HG02852 (cell line): ENCODE results near the gene RFC2.
"Not testable (repeated sequence)": the region's sequence is repeated elsewhere in the genome, so short reads cannot be mapped to it uniquely, and the experiment has no call there.

ENCODE experiments used
- ATAC-seq: cut with Tn5 transposase; IDR thresholded peaks from one replicate; pipeline ENCODE4 v1.9.1; 2021; ENCODE audit warnings: mild to moderate bottlenecking, moderate library complexity; ENCODE audit not compliant: unreplicated experiment

RFC2 gene

DNA sequence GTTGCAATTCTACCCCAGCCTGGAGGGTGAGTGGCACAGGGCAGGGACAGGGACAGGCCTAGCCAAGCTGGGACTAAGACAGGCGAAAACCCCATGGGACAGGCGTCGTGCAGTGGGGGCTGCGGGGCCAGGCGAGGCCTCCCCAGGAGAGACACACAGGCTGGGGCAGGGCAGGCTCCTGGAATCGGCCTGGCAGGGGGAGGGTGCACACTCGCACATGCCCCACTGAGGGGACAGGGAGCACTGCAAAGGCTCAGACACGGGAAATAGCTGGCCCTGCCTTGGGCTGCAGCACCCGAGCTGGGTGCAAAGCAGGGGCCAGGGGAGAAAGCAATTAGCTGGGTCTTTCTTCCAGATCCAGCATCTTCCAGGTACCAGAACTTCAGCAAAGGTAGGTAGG is 34.0 kb downstream of the RFC2 start:
- no peak for ATAC-seq

DNA sequence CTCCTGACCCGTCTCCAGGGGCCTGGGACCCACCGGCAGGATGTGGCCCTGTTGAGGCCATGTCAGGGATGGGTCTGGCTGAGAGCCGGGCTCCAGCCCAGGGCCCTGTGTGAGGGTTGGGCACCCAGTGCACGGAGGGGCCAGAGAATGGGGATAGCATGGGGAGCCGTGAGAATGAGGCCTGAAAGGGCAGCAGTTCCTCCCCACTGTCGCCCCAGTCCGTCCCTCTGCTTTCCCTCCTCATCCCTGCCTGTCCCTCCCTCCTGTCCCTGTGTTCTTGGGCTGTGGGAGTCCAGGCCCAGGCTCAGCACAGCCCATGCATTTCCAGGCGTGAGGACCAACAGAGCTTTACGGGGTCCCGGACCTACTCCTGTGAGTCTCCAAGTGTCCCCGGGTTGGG is 34.8 kb downstream of the RFC2 start:
- no peak for ATAC-seq

DNA sequence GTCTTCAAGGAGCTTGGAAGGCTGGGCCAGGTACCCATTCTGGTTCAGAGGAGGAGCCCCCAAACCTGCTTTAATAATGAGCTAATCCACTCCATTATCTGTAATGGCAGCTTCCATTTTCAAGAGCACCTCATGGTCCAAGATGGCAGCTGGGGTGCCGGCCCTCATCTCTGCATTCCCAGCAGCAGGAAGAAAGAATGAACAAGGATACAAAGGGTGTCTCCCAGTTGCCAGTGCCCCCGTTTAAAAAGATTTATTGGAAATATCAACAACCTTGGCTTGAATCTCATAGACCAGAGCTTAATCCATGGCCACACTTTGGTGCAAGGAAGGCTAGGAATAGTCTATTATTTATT is 35.9 kb downstream of the RFC2 start:
- ATAC-seq = no peak

DNA sequence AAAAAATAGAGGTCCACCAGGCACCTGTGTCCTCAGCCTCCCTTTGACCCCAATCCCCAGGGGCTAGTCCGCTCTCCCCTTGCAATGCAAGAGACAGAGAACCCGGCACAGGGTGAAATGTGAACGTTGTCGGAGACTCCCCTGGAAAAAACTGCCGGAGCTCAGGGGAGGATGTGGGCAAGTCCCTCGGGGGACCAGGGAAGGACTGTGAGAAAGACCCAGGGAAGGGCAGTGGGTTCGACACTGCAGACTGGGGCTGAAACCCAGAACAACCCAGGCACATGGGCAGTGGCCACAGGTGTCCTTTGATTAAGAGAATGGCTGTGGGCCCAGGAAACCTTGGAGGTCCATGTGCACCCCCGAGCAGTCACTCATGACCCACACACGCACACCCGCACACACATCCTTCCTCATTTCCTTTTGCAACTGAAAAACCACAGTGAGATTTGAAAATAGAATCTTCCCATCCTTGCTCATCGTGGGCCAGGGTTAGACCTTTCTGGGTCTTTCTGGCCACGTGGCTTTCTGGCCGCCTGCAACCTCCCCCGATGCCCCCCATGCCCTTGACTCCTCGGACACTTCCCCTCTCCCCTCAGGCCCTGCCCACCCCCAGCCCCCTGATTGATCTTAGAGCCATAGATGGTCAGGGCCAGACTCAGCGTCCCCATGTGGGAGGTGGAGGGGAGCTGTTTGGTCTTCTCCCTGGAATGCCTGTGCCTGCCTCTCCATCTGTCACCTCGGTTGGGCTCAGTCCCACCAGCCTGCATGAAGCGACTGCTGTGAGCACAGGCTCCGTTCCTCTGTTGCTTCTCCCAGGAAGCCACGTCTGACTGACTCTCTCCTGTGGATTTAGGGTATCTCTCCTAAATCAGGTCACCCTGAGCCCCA is 36.5 kb downstream of the RFC2 start:
- ATAC-seq = peak; percentile 38

DNA sequence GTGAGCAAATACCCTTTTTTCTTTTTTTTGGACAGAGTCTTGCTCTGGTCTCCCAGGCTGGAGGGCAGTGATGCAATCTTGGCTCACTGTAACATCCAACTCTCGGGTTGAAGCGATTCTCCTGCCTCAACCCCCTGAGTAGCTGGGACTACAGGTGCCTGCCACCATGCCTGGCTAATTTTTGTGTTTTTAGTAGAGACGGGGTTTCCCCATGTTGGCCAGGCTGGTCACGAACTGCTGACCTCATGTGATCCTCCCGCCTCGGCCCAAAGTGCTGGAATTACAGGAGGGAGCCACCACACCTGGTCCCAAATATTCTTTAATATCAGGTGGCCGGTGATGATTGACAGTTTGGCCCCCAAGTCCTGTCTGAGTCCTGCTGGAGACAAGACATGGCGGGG is 37.8 kb downstream of the RFC2 start:
- no peak for ATAC-seq

DNA sequence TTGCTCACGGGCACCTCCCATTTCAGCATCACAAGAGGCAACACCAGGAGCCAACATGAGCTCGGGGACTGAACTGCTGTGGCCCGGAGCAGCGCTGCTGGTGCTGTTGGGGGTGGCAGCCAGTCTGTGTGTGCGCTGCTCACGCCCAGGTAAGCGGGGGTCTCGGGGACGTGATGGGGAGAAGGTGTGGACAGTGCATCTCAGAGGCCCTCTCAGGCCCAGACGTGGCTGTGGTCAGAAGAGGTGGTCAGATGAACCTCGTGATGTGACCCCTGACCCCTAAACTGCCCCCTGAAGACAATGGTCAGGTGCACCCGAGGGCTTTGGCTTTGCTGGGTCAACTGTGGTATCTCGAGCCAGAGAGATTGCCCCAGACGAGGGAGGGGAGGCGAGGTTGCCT is 38.3 kb downstream of the RFC2 start:
- no peak for ATAC-seq

DNA sequence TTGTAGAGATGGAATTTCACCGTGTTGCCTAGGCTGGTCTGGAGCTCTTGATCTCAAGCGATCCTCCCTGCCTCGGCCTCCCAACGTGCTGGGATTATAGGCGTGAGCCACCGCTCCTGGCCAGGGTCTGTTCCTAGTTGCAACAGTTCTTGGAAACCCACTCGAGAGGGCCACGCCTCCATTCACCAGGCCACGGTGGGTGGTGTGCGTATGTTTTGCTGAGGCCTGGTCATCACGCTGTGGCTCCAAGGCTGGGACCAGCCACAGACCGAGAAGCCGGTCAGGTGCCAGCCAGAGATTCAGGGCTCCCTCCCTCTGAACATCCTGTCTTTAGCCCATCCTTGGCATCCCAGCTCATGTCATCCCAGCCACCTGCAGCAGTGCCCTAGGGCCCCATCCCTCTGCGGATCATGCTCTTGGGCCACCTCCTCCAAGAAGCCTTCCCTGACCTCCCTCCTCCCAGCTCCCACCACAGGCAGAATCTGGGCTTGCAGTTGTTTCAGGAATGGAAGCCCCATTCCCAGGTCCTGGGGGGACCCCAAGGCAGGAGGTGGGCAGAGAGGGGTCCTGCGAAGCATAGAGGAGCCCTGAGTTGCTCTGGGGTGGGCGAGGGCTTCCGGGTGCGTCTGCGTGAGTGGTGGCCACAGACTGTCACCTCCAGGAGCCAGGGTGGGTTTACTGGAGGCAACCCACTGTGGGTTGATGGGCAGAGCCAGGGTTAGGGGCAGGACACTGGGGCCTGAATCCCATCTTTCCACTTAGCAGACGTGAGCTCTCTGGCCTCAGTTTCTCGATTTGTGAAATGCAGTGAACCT is 39.2 kb downstream of the RFC2 start:
- ATAC-seq = no peak

DNA sequence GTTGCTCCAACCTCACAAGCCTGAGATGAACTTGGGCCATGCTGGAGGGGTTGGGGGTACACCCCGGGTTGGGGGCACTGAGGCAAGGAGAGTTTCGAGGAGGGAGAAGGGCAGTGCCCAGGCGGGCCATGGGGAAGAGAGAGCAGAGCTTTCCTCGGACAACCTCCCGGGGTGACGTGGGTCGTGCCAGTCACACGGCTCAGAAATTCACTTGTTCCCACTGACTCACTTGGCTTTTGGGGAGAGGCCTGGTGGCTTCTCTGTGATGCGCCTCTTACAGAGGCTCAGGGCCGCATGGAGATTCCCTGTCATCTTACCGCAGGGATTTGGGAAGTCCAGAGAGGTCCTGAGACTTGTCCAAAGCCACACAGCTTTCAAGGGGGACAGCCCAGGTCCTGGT is 41.5 kb downstream of the RFC2 start:
- ATAC-seq = no peak

DNA sequence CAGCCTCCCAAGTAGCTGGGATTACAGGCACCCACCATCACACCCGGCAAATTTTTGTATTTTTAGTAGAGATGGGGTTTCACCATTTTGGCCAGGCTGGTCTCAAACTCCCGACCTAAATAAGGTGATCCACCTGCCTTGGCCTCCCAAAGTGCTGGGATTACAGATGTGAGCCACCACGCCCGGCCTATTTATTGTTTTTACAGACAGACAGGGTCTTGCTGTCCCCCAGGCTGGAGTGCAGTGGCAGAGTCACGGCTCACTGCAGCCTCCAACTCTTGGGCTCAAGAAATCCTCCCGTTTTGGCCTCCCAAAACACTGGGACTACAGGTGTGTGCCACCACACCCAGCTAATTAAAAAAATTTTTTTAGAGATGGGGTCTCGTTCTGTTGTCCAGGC is 46.0 kb downstream of the RFC2 start:
- ATAC-seq = not testable (repeated sequence)

DNA sequence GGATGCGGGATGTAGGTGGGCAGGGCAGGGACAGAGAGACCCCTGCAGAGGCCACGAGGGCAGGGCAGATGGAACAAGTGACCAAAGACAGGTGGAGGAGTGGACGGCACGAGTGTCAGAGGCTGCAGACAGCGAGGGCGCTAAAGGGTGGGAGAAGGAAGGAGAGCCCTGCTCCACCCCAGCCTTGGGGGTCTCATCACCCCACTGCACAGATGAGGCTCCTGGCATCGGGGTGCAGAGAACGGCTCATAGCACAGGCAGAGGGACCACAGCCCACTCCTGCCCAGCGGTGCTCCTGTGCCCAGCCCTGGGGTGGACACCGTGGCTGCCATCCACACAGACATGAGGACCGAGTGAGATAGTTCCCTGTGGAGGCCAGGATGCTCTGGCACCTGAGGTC is 46.6 kb downstream of the RFC2 start:
- no peak for ATAC-seq

DNA sequence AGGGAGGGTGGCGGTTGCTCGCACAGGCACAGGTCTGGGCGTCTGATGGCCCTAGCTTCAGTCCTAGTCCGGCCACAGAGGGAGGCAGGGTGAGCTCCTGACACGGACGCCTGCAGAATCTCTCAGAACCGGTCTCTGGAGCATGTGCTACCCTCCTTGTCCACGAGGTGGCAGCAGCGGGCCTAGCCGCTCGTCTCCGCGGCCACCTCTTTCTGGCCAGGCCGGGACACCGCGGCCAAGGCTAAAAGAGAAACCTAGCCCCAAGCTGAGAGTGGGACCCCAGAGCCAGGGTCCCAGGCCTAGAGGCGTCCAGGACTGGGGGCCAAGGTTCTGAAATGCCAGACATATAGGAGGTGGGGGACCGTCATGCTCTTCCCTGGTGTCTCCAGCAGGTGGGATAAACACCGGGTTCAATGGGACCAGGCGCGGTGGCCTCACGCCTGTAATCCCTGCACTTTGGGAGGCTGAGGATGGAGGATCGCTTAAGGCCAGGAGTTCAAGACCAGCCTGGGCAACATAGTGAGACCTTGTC is 47.5 kb downstream of the RFC2 start:
- ATAC-seq = no peak

DNA sequence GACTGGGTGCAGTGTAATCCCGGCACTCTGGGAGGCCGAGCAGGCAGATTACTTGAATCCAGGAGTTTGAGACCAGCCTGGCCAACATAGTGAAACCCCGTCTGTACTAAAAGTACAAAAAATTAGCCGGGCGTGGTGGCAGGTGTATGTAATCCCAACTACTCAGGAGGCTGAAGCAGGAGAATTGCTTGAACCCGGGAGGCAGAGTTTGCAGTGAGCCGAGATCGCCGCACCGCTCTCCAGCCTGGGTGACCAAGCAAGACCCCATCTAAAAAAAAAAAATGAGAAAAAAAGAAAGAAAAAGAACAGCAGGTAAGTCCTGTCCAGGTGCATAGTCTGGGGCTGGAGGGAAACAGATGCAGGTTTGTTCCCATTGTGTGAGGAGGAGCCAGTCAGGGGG is 48.1 kb downstream of the RFC2 start:
- ATAC-seq = not testable (repeated sequence)

DNA sequence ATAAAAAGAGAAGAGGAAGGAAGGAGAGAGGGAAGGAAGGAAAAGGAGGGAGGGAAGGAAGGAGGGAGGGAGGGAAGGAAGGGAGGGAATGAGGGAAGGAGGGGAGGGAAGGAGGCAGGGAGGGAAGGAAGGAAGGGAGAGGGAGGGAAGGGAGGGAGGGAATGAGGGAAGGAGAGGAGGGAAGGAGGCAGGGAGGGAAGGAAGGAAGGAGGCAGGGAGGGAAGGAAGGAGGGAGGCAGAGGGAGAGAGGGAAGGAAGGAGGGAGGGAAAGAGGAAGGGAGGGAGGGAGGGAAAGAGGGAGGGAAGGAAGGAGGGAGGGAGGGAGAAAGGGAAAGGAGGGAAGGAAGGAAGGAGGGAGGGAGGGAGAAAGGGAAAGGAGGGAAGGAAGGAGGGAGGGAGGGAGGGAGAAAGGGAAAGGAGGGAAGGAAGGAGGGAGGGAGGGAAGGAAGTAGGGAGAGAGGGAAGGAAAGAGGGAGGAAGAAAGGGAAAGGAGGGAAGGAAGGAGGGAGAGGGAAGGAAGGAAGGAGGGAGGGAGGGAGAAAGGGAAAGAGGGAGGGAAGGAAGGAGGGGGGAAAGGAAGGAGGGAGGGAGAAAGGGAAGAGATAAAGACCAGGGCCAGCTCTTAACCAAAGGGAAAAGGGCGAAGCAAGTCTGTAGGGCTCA is 50.1 kb downstream of the RFC2 start:
- ATAC-seq = no peak

DNA sequence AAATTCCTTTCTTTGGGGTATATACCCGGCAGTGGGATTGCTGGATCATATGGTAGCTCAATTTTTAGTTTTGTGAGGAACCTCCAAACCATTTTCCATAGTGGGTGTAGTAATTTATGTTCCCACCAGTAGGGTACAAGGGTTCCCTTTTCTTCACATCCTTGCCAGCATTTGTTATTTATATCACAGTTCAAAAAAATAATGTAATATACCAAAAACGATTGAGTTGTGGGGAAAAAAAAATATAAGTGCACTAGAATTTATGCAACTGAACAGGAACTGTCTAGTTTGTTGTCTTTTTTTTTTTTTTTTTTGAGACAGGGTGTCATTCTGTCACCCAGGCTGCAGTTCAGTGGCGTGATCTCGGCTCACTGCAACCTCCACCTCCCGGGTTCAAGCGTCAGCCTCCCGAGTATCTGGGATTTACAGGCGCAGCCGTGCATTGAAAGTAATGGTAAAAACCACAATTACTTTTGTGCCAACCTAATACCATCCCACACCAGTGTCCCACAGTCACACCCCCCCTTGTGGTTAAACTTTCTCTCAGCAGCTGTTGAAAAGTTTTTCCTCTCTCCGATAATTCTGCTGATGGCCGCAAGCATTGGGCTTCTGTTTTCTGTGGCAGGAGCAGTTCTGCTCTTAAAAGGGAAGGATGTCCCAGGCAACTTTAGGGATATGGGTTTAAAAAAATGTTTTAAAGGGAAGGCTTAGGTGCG is 51.2 kb downstream of the RFC2 start:
- no peak for ATAC-seq

DNA sequence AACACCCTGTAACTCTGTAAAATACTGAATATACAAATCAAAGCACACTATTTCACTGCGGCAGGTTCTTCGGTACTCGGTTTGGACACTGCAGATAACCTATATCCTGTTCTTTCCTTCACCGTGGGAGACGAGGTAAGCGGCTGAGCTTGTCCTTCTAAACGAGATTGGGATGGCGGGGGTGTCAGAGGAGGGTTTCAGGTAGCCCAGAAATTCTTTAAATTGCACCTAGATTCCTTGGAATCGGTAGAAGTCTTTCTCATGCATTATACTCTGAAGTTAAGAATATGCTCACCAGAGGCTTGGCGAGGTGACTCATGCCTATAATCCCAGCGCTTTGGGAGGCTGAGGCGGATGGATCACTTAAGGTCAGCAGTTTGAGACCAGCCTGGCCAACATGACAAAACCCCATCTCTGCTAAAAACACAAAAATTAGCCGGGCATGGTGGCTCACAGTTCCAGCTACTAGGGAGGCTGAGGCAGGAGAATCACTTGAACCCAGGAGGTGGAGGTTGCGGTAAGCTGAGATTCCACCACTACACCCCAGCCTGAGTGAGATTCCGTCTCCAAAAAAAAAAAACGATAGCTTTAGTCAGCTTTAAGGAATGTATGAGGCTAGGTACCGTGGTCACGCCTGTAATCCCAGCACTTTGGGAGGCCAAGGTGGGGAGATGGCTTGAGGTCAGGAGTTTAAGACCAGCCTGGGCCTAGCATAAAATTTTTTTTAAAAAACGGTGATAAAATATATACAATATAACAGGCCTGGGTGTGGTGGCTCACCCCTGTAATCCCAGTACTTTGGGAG is 54.4 kb downstream of the RFC2 start:
- no peak for ATAC-seq

DNA sequence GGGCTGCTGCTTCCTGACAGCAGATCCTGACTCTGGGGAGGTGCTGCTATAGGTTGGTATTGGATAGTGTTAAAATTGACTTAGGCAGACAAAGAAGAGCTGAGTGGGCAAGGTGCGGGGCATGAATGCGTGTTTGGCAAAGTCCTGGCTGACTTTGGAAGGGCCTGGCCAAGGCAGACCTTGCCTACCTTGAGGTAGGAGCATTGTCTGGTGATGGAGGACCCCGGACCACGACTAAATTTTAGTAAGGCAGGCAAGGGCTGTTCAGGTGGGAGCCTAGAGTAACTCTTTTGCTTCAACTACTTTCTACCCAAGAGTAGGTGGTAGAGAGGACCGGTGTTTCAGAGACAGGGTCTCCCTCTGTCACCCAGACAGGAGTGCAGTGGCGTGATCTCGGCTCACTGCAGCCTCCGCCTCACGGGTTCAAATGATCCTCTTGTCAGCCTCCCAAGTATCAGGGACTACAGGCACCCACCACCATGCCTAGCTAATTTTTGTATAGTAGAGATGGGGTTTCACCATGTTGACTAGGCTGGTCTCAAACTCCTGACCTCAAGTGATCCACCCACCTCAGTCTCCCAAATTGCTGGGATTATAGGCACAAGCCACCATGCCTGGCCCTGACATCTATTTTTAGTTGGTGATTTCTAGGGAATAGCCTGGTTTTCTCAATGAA is 56.6 kb downstream of the RFC2 start:
- no peak for ATAC-seq

DNA sequence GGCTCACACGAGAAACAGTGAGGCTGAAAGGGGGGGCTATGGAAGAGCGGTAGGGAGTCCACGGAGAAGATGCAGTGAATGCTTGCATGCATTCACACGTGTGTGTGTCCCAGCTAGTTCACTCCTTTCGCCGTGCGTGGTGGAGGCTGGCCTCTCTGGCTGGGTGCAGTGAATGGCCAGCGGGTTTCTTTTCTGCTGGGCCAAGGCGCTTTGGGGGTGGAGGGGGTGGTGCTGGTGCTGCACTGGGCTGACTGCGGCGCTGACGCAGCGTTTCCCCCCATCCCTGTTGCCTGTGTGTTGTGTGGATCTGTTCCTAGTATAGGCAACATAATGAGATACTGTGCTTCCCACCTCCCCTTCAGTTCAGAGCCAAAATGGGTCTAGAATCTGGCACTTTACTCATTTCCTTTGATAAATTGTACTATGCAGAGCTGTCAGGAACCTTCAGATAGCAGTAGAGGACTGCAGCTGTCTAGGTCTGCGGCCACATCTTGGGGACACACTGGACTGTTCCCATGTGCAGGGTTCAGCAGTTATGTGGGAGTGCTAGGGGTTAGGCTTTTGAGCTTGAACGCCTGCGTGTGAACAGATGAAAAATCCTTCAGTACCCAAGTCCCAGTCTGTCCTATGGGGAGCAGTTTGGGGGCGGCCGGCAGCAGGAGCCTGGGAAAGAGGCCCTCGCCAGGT is 58.1 kb downstream of the RFC2 start:
- ATAC-seq = not testable (repeated sequence)

DNA sequence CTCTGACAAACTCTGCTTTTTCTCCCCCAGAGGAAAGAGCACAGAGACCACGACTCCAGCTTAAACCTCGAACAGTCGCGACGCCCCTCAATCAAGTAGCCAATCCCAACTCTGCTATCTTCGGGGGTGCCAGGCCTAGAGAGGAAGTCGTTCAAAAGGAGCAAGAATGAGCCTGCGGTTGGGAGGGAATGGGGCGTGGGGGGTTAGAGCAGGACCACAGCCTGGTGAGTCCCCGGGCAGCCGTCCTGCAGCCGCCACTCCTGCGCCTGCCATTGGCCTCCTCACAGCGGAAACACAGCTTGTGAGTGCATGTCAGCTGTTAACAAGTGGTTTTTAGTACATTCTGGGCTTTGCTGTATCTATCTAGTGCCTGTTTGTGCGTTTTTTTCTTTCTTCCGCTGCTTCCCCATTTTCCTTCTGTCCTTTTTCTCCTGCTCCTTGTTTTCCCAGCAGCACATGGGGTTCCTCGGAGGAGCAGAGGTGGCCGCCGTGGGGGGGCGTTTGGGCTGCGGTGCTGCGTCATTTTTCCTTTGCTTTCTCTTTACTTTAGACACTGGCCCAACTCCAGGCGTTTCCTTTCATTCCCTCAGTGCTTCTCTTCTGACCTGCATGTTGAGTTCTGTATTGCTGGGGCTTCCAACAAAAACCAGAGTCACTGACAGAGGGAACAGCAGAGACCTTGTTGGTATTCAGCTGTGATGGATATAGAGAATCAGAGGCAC is 58.9 kb downstream of the RFC2 start:
- ATAC-seq = not testable (repeated sequence)
